Endometrial microvascular endothelial cells (primary cell): Measurements from ENCODE around the gene MORN3. TPM values are rescaled to one million over a fixed set of nuclear protein-coding genes. Genes with fewer than 3 reads are reported as not detected.
"Not testable (repeated sequence)": the region's sequence is repeated elsewhere in the genome, so short reads cannot be mapped to it uniquely, and the experiment has no call there.

ENCODE experiments used
- in situ Hi-C: cut with HindIII; loops from 2 replicates; pipeline ENCODE4 v1.10.0; 2017; ENCODE audit warnings: low sequenced_read_pairs, low pct_unique_long_range_greater_than_20kb; ENCODE audit errors: inconsistent ontology term
- total RNA-seq: library from RNA; depleted of rRNA; stranded (reverse); fragments of >200 nt; gene quantifications from one replicate; pipeline ENCODE4 v1.2.3, GENCODE V29; 2015; ENCODE audit errors: inconsistent ontology term

MORN3 gene
- total RNA-seq, result 0.19 TPM

- in situ Hi-C loops, result no loop called here
Observed at GRCh38 chr12:121669521-121669900, at the start of gene MORN3. TSS of gene MORN3 (minus strand) at chr12:121669654. CDS start at chr12:121669483, 171 bp downstream.

DNA sequence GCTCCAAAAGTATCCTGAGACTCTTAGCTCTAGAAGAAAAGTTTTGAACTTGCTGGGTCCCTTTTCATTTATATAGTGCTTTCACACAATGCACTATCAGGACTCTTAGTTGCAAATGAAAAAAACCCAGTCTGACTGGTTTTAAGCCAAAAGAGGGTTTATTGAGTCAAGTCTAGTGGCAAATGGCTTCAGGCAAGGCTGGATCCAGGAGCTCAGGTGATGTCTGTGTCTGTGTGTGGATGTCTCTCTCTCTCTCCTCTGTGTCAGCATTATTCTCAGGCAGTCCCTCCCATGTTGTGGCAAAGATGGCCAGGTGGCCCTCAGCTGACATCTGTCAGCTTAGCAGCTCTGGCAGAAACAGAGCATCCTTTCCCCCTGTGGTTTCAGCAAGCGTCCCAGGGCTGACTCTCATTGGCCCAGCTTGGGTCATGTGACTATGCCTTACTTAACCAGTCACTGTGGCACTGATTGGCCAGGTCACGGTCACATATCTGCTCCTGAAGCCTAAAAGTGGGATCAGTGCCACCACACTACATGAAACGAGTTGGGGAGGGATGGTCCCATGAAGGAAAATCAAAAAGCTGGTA lies 49.3 kb upstream of the MORN3 start:
- in situ Hi-C loops, result no loop called here

DNA sequence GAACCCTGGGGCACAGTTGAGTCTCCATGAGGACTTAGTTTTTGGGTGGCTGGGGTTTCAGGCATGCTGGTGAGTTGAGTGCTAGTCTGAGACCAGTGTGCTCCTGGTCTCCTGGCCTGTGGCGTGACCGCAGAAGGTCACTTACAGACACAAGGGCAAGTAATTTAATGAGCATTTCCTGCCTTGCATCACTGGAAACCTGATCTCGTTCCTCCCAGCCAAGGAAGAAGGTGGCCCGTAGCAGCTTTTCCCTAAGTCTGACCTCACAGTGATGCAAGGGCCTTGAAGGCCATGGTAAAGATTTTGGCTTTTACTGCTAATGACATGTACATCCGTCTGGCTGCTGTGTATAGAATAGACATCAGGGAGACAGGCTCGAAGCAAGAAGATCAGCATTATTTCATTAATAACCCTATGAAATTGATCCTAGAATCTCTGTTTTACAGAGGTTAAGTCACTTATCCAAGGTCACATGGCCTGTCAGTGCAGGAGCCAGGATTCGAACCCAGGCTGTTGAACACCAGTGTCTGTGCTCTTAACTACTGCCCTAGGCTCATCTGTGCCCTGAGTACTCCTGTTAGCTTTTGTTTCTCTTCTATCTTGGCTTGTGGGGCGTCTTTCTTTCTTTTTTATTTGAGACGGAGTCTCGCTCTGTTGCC lies 47.7 kb upstream of the MORN3 start:
- in situ Hi-C loops, result no loop called here

DNA sequence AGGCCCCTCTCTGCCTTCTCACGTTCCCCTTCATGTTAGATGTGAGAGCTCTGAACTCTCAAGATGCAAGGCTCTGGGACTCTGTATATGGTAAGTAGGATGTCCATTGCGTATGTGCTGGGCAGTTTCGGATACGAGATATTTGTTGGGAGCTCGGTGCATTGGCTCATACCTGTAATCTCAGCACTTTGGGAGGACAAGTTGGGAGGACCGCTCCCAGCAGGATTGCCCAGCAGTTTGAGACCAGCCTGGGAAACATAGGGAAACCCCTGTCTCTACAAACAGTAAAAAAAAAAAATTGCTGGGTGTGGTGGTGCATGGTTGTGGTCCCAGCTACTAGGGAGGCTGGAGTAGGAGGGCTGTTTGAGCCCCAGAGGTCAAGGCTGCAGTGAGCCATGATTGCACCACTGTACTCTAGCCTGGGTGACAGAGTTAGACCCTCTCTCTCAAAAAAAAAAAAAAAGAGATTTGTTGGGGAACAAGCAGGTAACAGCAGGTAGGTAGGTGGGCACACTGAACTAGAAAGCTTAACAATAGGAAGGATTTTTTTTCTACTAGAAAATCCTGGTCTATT lies 46.5 kb upstream of the MORN3 start:
- in situ Hi-C loops, result no loop called here

- in situ Hi-C loops, result not testable (repeated sequence)
Observed at GRCh38 chr12:121715055-121715454, 45.6 kb upstream of the MORN3 start.

- in situ Hi-C loops, result no loop called here
Observed at GRCh38 chr12:121713793-121714192, 44.3 kb upstream of the MORN3 start.

GRCh38 chr12:121713257-121713777 lies 43.9 kb upstream of the MORN3 start:
- in situ Hi-C loops, result no loop called here

GRCh38 chr12:121712461-121713256 lies 43.2 kb upstream of the MORN3 start, which contains the start of gene TMEM120B:
TSS of gene TMEM120B (plus strand) at chr12:121712752. CDS start at chr12:121712896, 144 bp downstream.
- in situ Hi-C loops, result no loop called here

DNA sequence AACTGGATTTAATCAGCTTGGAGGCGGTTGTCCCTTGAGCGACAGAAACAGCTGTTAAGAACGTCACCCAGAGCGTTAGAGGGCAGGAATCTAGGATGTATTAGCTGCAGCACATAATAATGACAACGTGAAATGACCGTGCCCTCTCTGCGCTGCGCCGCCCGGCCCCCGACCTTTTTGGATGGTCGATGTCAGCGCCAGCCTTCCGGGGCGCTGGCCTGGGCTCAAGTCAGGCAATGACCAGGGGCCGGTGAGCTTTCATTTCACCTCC lies 42.7 kb upstream of the MORN3 start:
- in situ Hi-C loops, result no loop called here

DNA sequence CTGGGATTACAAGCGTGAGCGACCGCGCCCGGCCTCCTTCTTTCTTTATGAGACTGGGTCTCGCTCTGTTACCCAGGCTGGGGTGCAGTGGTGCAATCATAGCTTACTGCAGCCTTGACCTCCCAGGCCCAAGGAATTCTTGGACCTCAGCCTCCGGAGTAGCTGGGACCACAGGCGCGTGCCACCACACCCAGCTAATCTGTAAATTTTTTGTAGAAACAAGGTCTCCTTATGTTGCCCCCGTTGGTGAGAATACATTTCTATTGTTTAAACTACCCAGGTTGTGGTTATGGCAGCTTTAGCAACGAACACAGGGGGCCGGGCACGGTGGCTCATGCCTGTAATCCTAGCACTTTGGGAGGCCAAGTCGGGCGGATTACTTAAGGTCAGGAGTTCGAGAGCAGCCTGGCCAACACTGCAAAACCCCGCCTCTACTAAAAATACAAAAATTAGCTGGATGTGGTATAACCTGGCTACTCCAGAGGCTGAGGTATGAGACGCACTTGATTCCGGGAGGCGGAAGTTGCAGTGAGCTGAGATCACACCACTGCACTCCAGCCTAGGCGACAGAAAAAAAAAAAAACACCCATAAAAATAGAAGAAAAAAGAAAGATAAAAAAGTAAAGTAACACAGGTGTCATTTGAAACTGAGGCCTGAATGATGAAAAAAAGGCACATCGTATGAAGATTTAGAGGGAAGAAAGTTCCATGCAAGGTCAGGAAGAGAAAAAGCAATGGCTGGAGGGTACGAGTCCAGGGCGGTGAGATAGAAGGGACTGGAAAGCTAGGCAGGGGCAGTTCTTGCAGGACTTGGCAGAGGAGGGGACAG lies 42.1 kb upstream of the MORN3 start:
- in situ Hi-C loops, result no loop called here

- in situ Hi-C loops, result no loop called here
Observed at GRCh38 chr12:121709478-121709961, 40.1 kb upstream of the MORN3 start.

DNA sequence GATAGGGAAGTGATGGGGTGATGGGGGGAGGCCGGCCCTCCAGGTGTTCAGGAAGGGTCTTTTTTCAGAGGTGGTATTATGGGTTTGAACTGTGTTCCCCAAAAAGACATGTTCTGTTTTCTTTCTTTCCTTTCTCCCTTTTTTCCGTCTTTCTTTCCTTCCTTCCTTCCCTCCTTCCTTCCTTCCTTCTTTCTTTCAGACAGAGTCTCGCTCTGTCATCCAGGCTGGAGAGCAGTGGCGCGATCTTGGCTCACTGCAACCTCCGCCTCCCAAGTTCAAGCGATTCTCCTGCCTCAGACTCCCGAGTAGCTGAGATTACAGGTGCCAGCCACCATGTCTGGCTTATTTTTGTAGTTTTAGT lies 39.6 kb upstream of the MORN3 start:
- in situ Hi-C loops, result not testable (repeated sequence)

- in situ Hi-C loops, result no loop called here
Observed at GRCh38 chr12:121708313-121709063, 39.0 kb upstream of the MORN3 start.

- in situ Hi-C loops, result no loop called here
Observed at GRCh38 chr12:121705514-121705913, 36.1 kb upstream of the MORN3 start.

DNA sequence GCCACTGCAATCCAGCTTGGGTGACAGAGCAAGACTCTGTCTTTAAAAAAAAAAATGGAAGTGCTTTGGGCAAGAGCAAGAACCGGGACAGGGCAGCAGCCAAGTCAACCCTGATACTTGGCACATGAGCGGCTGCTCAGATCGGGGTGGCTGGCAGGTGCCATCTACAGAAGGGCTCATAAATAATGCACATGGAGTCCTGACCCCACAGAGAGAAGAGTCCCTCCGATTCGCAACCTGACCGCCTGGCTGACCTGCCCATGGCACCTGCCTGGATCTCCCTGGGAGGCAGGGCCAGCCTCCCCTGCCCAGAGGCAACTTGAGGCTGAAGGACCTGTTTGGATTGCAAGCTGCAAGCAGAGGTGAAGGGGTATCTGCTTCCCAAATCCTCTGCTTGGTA lies 33.5 kb upstream of the MORN3 start:
- in situ Hi-C loops, result no loop called here

DNA sequence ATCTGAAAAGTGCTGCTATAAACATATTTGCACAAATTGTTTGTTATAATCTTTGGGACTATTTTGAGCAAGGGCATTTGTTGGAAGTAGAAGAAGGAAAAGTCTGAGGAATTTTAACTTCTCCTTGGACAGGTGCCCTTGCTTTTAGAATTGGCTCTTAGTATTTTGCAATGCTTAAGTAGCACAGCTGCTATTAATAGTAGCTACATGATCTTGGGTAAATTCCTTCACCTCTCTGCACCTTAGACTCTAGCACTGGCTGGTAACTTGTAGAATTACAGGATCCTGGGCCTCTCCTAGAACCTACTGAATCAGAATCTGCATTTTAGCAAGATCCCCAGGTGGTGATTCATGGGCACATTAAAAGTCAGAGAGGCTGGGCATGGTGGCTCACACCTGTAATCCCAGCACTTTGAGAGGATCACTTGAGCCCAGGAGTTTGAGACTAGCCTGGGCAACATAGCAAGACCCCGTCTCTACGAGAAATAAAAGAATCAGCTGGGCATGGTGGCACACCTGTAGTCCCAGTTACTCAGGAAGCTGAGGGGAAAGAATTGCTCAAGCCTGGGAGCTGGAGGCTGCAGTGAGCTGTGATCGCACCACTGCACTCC lies 32.3 kb upstream of the MORN3 start:
- in situ Hi-C loops, result no loop called here

DNA sequence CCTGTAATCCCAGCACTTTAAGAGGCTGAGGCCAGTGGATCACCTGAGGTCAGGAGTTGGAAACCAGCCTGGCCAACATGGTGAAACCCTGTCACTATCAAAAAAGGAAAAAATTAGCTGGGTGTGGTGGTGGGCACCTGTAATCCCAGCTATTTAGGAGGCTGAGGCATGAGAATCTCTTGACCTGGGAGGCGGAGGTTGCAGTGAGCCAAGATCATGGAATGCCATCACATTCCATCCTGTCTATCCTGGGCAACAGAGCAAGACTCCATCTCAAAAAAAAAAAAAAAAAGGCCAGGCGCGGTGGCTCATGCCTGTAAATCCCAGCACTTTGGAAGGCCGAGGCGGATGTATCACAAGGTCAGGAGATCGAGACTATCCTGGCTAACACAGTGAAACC lies 28.4 kb upstream of the MORN3 start:
- in situ Hi-C loops, result not testable (repeated sequence)
